H9 (cell line): ENCODE measurements around the gene C1orf141. TPM values are rescaled to one million over a fixed set of nuclear protein-coding genes. Genes with fewer than 3 reads are reported as not detected.

Experiments
- DNase-seq: peaks from one replicate; pipeline ENCODE4 v3.0.0-alpha.2; 2017
- H2AFZ ChIP-seq: one replicate; pipeline ENCODE4 v1.6.1; 2013; ENCODE audit warnings: mild to moderate bottlenecking, low read length, control low read depth, moderate library complexity
- H2AK5ac ChIP-seq: 2 replicates; pipeline ENCODE4 v1.6.1; 2013; ENCODE audit warnings: low read length, control low read depth, mixed read lengths; ENCODE audit not compliant: insufficient read length
- H2BK120ac ChIP-seq: one replicate; pipeline ENCODE4 v1.6.1; 2013; ENCODE audit warnings: low read depth, mild to moderate bottlenecking, low read length, control low read depth, inconsistent platforms; ENCODE audit not compliant: poor library complexity, severe bottlenecking
- H2BK12ac ChIP-seq: 2 replicates; pipeline ENCODE4 v1.6.1; 2013; ENCODE audit warnings: low read length, control low read depth, mixed read lengths, low read depth; ENCODE audit not compliant: insufficient read length
- H2BK15ac ChIP-seq: 2 replicates; pipeline ENCODE4 v1.6.1; 2013; ENCODE audit warnings: low read depth, low read length, control low read depth
- H2BK20ac ChIP-seq: one replicate; pipeline ENCODE4 v1.6.1; 2013; ENCODE audit warnings: low read depth, mild to moderate bottlenecking, low read length, control low read depth, inconsistent platforms; ENCODE audit not compliant: poor library complexity, severe bottlenecking
- H2BK5ac ChIP-seq: 2 replicates; pipeline ENCODE4 v1.6.1; 2013; ENCODE audit warnings: low read length, control low read depth, mixed read lengths; ENCODE audit not compliant: insufficient read length
- H3K14ac ChIP-seq: 2 replicates; pipeline ENCODE4 v1.6.1; 2013; ENCODE audit warnings: low read length, control low read depth; ENCODE audit not compliant: insufficient read depth
- H3K18ac ChIP-seq: 2 replicates; pipeline ENCODE4 v1.6.1; 2013; ENCODE audit warnings: low read depth, mild to moderate bottlenecking, mixed read lengths, low read length, control low read depth; ENCODE audit not compliant: insufficient read length
- H3K23ac ChIP-seq: 2 replicates; pipeline ENCODE4 v1.6.1; 2013; ENCODE audit warnings: low read length, control low read depth, mixed read lengths, low read depth; ENCODE audit not compliant: insufficient read length
- H3K23me2 ChIP-seq: 2 replicates; pipeline ENCODE4 v1.6.1; 2013; ENCODE audit warnings: low read depth, mild to moderate bottlenecking, mixed read lengths, low read length, control low read depth; ENCODE audit not compliant: insufficient read length, poor library complexity, severe bottlenecking
- H3K27ac ChIP-seq: 2 replicates; pipeline ENCODE4 v1.5.1; 2013; ENCODE audit warnings: low read length, control low read depth, mixed read lengths, low read depth; ENCODE audit not compliant: insufficient read length
- H3K27me3 ChIP-seq: 2 replicates; pipeline ENCODE4 v1.6.1; 2013; ENCODE audit warnings: low read length, control low read depth, inconsistent platforms; ENCODE audit not compliant: insufficient read depth
- H3K4ac ChIP-seq: 2 replicates; pipeline ENCODE4 v1.6.1; 2013; ENCODE audit warnings: low read depth, mild to moderate bottlenecking, control low read depth, inconsistent platforms, low read length, moderate library complexity
- H3K4me1 ChIP-seq: 2 replicates; pipeline ENCODE4 v1.6.1; 2013; ENCODE audit warnings: low read length, control low read depth, inconsistent platforms; ENCODE audit not compliant: insufficient read depth
- H3K4me2 ChIP-seq: 2 replicates; pipeline ENCODE4 v1.6.1; 2013; ENCODE audit warnings: low read length, control low read depth, mixed read lengths; ENCODE audit not compliant: insufficient read length, insufficient read depth
- H3K56ac ChIP-seq: 2 replicates; pipeline ENCODE4 v1.6.1; 2013; ENCODE audit warnings: low read depth, mild to moderate bottlenecking, mixed read lengths, low read length, control low read depth; ENCODE audit not compliant: insufficient read length
- H3K79me1 ChIP-seq: 2 replicates; pipeline ENCODE4 v1.6.1; 2013; ENCODE audit warnings: low read depth, mild to moderate bottlenecking, moderate library complexity, low read length, control low read depth, inconsistent platforms; ENCODE audit not compliant: insufficient read depth, poor library complexity, severe bottlenecking
- H3K79me2 ChIP-seq: 2 replicates; pipeline ENCODE4 v1.6.1; 2013; ENCODE audit warnings: low read length, control low read depth, inconsistent platforms; ENCODE audit not compliant: insufficient read depth
- H3K9ac ChIP-seq: 2 replicates; pipeline ENCODE4 v1.6.1; 2013; ENCODE audit warnings: low read length, control low read depth, mixed read lengths; ENCODE audit not compliant: insufficient read length; ENCODE audit errors: extremely low read depth
- H3K9me3 ChIP-seq: one replicate; pipeline ENCODE4 v1.6.1; 2013; ENCODE audit warnings: low read depth, low read length, inconsistent platforms; ENCODE audit not compliant: control insufficient read depth
- H3T11ph ChIP-seq: one replicate; pipeline ENCODE4 v1.6.1; 2013; ENCODE audit warnings: mild to moderate bottlenecking, low read length, control low read depth, inconsistent platforms
- H4K20me1 ChIP-seq: one replicate; pipeline ENCODE4 v1.6.1; 2013; ENCODE audit not compliant: control insufficient read depth, insufficient read length, insufficient read depth
- H4K5ac ChIP-seq: 2 replicates; pipeline ENCODE4 v1.6.1; 2013; ENCODE audit warnings: low read depth, mild to moderate bottlenecking, mixed read lengths, low read length, control low read depth; ENCODE audit not compliant: insufficient read length
- H4K8ac ChIP-seq: replicated peaks from 2 replicates; pipeline ENCODE4 v1.6.1; 2013; ENCODE audit warnings: low read length, control low read depth, mixed read lengths, low read depth; ENCODE audit not compliant: insufficient read length
- H4K91ac ChIP-seq: 2 replicates; pipeline ENCODE4 v1.6.1; 2013; ENCODE audit warnings: low read depth, mild to moderate bottlenecking, moderate library complexity, mixed read lengths, low read length, control low read depth; ENCODE audit not compliant: insufficient read length
- H3K27ac Mint-ChIP-seq, 3 experiments: 2 replicates in 2 of 3; 3 replicates in 1 of 3; pipeline ENCODE4 v1.8.0; 2020 to 2021; ENCODE audit warnings: mixed read lengths in 3 of 3, mild to moderate bottlenecking in 1 of 3, moderate library complexity in 1 of 3
- H3K27me3 Mint-ChIP-seq: 2 replicates; pipeline ENCODE4 v1.8.0; 2021; ENCODE audit warnings: low read depth, mild to moderate bottlenecking, moderate library complexity, mixed read lengths
- H3K36me3 Mint-ChIP-seq, 3 experiments: 2 replicates in 2 of 3; 3 replicates in 1 of 3; pipeline ENCODE4 v1.8.0; 2020 to 2021; ENCODE audit warnings: low read depth in 3 of 3, mixed read lengths in 3 of 3; ENCODE audit not compliant: insufficient read depth in 1 of 3
- H3K4me1 Mint-ChIP-seq, 2 experiments: 2 replicates each; pipeline ENCODE4 v1.8.0; 2020; ENCODE audit warnings: mixed read lengths in 2 of 2
- H3K4me3 Mint-ChIP-seq, 2 experiments: 2 replicates in 1 of 2; 3 replicates in 1 of 2; pipeline ENCODE4 v1.8.0; 2020 to 2021; ENCODE audit warnings: mild to moderate bottlenecking in 2 of 2, mixed read lengths in 2 of 2, moderate library complexity in 1 of 2
- H3K9me3 Mint-ChIP-seq, 2 experiments: 2 replicates in 1 of 2; 3 replicates in 1 of 2; pipeline ENCODE4 v1.8.0; 2020; ENCODE audit warnings: mild to moderate bottlenecking in 2 of 2, mixed read lengths in 2 of 2, moderate library complexity in 1 of 2
- WGBS: extraction: QIAGEN DNeasy Blood & Tissue Kit; methylation state at CpG from one replicate; pipeline ENCODE4 v1.1.7; 2013; ENCODE audit warnings: missing lambda C conversion rate, low lambda C conversion rate, mixed read lengths; ENCODE audit not compliant: insufficient read length; ENCODE audit errors: extremely low coverage; 5-methylcytosine and 5-hydroxymethylcytosine counted together
- total RNA-seq: library from RNA; stranded (reverse); gene quantifications from 2 replicates; pipeline ENCODE4 v1.2.1, GENCODE V29; 2021
- TF ChIP-seq, protein P1 (sequence below): fragments of 200-600 bp; sonication (generic); conservative IDR thresholded peaks from 3 replicates; pipeline ENCODE4 v1.8.0; 2021; ENCODE audit warnings: antibody characterized with exemption, mild to moderate bottlenecking

The C1orf141 gene
- total RNA-seq, 1 experiment from 2014 or later, result not detected

DNA sequence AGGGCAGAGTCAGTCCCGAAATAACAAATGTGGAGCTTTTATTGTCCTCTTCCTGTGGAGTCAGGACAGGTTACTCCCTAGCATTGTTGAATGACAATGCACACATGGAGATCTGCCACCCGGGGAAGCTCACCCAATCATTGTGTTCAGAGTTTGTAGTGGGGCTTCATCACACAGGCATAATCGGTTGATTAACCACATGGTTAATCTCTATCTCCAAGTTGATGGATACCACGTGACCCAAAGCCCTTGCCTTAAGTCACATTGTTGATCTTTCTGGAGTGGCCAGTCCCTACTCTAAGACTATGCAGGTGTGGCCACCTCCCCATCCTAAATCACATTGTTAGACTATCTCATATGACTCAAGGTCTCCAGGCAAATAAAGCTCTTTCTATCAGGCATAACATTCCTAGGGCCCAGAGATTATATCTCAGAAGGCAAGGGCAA lies 2.6 kb upstream of the C1orf141 start:
- TF ChIP-seq, protein P1, sequence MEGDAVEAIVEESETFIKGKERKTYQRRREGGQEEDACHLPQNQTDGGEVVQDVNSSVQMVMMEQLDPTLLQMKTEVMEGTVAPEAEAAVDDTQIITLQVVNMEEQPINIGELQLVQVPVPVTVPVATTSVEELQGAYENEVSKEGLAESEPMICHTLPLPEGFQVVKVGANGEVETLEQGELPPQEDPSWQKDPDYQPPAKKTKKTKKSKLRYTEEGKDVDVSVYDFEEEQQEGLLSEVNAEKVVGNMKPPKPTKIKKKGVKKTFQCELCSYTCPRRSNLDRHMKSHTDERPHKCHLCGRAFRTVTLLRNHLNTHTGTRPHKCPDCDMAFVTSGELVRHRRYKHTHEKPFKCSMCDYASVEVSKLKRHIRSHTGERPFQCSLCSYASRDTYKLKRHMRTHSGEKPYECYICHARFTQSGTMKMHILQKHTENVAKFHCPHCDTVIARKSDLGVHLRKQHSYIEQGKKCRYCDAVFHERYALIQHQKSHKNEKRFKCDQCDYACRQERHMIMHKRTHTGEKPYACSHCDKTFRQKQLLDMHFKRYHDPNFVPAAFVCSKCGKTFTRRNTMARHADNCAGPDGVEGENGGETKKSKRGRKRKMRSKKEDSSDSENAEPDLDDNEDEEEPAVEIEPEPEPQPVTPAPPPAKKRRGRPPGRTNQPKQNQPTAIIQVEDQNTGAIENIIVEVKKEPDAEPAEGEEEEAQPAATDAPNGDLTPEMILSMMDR, result no peak
- no peak overlapping the region for H3K4me2 ChIP-seq

More for the DNA sequence above, 2.6 kb upstream of the C1orf141 start:
- no peak overlapping the region for H2AK5ac ChIP-seq
- Mint-ChIP-seq H3K36me3 (no peaks in the 10 kb centered on the region), H3K4me1 (peaks cover 15 to 24% of the 10 kb centered on the region in 2 experiments), H3K27ac (no peak overlapping the region), H3K9me3 (no peaks in the 10 kb centered on the region), H3K4me3 (no peak overlapping the region), H3K27me3 (peaks cover 2% of the 10 kb centered on the region; the same call in 1 of the 2 replicates)
- no peak for DNase-seq
- no peak overlapping the region for H2BK15ac ChIP-seq
- no peak overlapping the region for H2BK120ac ChIP-seq
- no peaks in the 10 kb centered on the region for H3K27me3 ChIP-seq
- no peaks in the 10 kb centered on the region for H3K9me3 ChIP-seq
- H3K79me2 ChIP-seq, result no peaks in the 10 kb centered on the region
- no peak overlapping the region for H4K91ac ChIP-seq
- H3K4ac ChIP-seq, result no peak overlapping the region
- H4K20me1 ChIP-seq, result no peaks in the 10 kb centered on the region
- H3K79me1 ChIP-seq, result no peaks in the 10 kb centered on the region
- H3K56ac ChIP-seq, result no peak overlapping the region
- no peaks in the 10 kb centered on the region for H3K4me1 ChIP-seq
- no peaks in the 10 kb centered on the region for H3K23me2 ChIP-seq
- no peak overlapping the region for H3K23ac ChIP-seq
- no peak overlapping the region for H2BK12ac ChIP-seq
- H3K18ac ChIP-seq, result no peak overlapping the region
- H2AFZ ChIP-seq, result no peak overlapping the region
- no peak overlapping the region for H2BK5ac ChIP-seq
- no peak overlapping the region for H4K8ac ChIP-seq
- no peak overlapping the region for H3K9ac ChIP-seq
- H3K27ac ChIP-seq, result no peak overlapping the region
- H3K14ac ChIP-seq, result no peak overlapping the region
- WGBS, result no CpG with 5 or more reads among the region's 4 CpGs
- no peak overlapping the region for H3T11ph ChIP-seq
- no peak overlapping the region for H2BK20ac ChIP-seq
- H4K5ac ChIP-seq, result no peak overlapping the region
